GM12872 (cell line): ENCODE measurements around the gene CCDC97.
A peak's percentile ranks its signal among the peaks of the same experiment; 100 is the strongest.

ENCODE experiments used
- CTCF ChIP-seq: IDR thresholded peaks from 3 replicates; pipeline ENCODE4 v1.5.1; 2011; ENCODE audit warnings: low read depth, mild to moderate bottlenecking, low read length, moderate library complexity; ENCODE audit not compliant: insufficient read depth

CCDC97 gene

GRCh38 chr19:41352279-41352608 is 42.3 kb downstream of the CCDC97 start:
- no peak for TF ChIP-seq CTCF

- TF ChIP-seq CTCF: peak; percentile 83
These were observed 42.9 kb downstream of the CCDC97 start for GRCh38 chr19:41352609-41353465.

GRCh38 chr19:41353466-41354342 is 43.7 kb downstream of the CCDC97 start, which contains the start of gene TGFB1:
Gene TGFB1, minus strand, starts transcription at chr19:41353922. Its CDS starts 878 bp downstream, at chr19:41353044.
- TF ChIP-seq CTCF: peak; percentile 85

- no peak for TF ChIP-seq CTCF
These were observed 44.5 kb downstream of the CCDC97 start for GRCh38 chr19:41354343-41354953.

GRCh38 chr19:41355035-41355434 is 45.1 kb downstream of the CCDC97 start:
- TF ChIP-seq CTCF: no peak

- no peak for TF ChIP-seq CTCF
These were observed 45.8 kb downstream of the CCDC97 start for GRCh38 chr19:41355802-41356201.
